Bronchial epithelial cell (primary cell): ENCODE data around the gene GOT2. TPM values are rescaled to one million over a fixed set of nuclear protein-coding genes. Genes with fewer than 3 reads are reported as not detected.

Experiments used
- DNase-seq: peaks from one replicate; pipeline ENCODE4 v3.0.0-alpha.2; 2010; ENCODE audit warnings: low read depth
- FAIRE-seq: peaks from 2 replicates; lab custom pipeline; 2011; peaks lifted over from hg19 to GRCh38; lab: Jason Lieb, UNC
- H3K27me3 ChIP-seq: 2 replicates; pipeline ENCODE4 v1.5.1; 2011; ENCODE audit warnings: low read length; ENCODE audit not compliant: control insufficient read depth, insufficient read depth
- H3K36me3 ChIP-seq: 2 replicates; pipeline ENCODE4 v1.5.1; 2011; ENCODE audit warnings: low read length; ENCODE audit not compliant: control insufficient read depth, insufficient read depth
- H3K4me3 ChIP-seq: 2 replicates; pipeline ENCODE4 v1.5.1; 2011; ENCODE audit warnings: mild to moderate bottlenecking, low read depth, low read length, control low read depth
- CTCF ChIP-seq: IDR thresholded peaks from 2 replicates; pipeline ENCODE4 v1.5.1; 2011; ENCODE audit warnings: mild to moderate bottlenecking, moderate library complexity, low read length, control low read depth, inconsistent platforms; ENCODE audit not compliant: insufficient read depth, severe bottlenecking
- total RNA-seq: library from RNA; depleted of rRNA; stranded (reverse); fragments of >200 nt; gene quantifications from 2 replicates; pipeline ENCODE4 v1.2.1, GENCODE V29; 2014

The GOT2 gene
- total RNA-seq, 1 donor from 2014 or later: 31.3 TPM

DNA sequence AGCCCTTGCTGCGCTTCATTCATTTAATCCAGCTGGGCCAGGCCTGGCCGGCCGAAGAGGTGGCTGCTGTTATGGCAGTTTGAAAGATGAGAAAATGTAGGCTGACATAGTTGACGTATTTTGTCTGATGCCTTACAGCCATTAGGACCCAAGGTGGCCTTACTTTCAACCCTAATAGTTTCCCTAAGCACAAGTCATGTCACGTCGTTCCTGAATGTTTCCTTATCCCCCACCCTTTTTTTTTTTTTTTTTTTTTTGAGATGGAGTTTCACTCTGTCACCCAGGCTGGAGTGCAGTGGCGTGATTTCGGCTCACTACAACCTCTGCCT, 307 bp upstream of the GOT2 start:
- H3K27me3 ChIP-seq: no peaks in the 10 kb centered on the region
- peaks cover 1% of the 10 kb centered on the region for H3K36me3 ChIP-seq
- no peak for DNase-seq
- peak overlapping the region; percentile 84 for H3K4me3 ChIP-seq
- TF ChIP-seq CTCF: no peak
- no peak for FAIRE-seq

- Histone ChIP-seq H3K4me3 (peak overlapping the region; percentile 84), H3K27me3 (no peaks in the 10 kb centered on the region), H3K36me3 (peaks cover 1% of the 10 kb centered on the region)
- DNase-seq (peak; percentile 25), FAIRE-seq (no peak)
- TF ChIP-seq CTCF: no peak
Measured at GRCh38 chr16:58733248-58733670, 857 bp downstream of the GOT2 start.

- TF ChIP-seq CTCF: no peak
- no peaks in the 10 kb centered on the region for H3K27me3 ChIP-seq
- FAIRE-seq (no peak), DNase-seq (peak; percentile 80)
- peak overlapping the region; percentile 84 for H3K4me3 ChIP-seq
- H3K36me3 ChIP-seq: peaks cover 1% of the 10 kb centered on the region
Measured at GRCh38 chr16:58732545-58733247, 1.4 kb downstream of the GOT2 start.

DNA sequence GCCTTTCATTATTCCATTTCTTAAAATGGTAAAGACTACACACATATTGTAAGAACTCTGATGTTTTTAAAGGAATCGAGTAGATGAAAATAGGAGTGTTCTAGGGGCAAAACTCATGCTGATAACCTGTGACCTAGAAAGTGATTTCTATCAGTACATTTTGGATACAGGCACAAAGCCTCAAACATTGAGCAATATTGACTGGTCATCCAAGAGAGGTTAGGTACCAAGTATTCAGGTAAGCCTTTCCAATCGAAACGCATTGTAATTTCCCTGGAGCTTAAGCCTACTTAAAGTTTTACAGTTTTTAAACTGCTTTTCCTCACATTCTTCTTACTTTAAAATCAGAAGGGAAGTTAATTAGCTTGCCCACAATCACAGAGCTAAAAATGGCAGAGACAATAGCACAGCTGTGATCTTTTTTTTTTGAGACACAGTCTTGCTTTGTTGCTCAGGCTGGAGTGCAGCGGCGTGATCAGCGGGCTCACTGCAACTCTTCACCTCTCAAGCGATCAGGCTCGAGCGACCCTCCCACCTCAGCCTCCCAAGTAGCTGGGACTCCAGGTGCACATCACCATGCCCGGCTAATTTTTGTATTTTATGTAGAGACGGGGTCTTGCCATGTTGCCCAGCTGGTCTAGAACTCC, 3.3 kb downstream of the GOT2 start:
- Histone ChIP-seq H3K27me3 (no peaks in the 10 kb centered on the region), H3K36me3 (peaks cover 1% of the 10 kb centered on the region), H3K4me3 (no peak overlapping the region)
- no peak for TF ChIP-seq CTCF
- no peak for DNase-seq
- no peak for FAIRE-seq

- peaks cover 5% of the 10 kb centered on the region for H3K36me3 ChIP-seq
- no peaks in the 10 kb centered on the region for H3K27me3 ChIP-seq
- H3K4me3 ChIP-seq: no peak overlapping the region
- no peak for TF ChIP-seq CTCF
- DNase-seq (no peak), FAIRE-seq (no peak)
Measured at GRCh38 chr16:58727796-58728568, 6.1 kb downstream of the GOT2 start.
